ENCODE results near the gene GPATCH3.

- TF ChIP-seq REST (IDR thresholded peaks at IDR 0.05; ENCODE audit: insufficient read depth in 1 of 2, low read depth in 2 of 2, low read length in 2 of 2) (no peak), POLR2AphosphoS5 (IDR thresholded peaks at IDR 0.05; ENCODE audit: low read depth, low read length) (no peak)
These were observed 6.0 kb downstream of the GPATCH3 start for GRCh38 chr1:26894263-26894662.

All from PFSK-1 (cell line).